GF-D8 (cell line): ENCODE data around the gene PDE3B.
A peak's percentile ranks its signal among the peaks of the same experiment; 100 is the strongest.
"Not testable (repeated sequence)": the region's sequence is repeated elsewhere in the genome, so short reads cannot be mapped to it uniquely, and the experiment has no call there.

Experiments used
- DNase-seq: peaks from one replicate; lab custom pipeline; 2025; lab: John Stamatoyannopoulos, UW

The PDE3B gene

GRCh38 chr11:14809466-14809865 lies 165.9 kb downstream of the PDE3B start:
- no peak for DNase-seq

GRCh38 chr11:14812757-14813156 lies 169.2 kb downstream of the PDE3B start:
- DNase-seq, result no peak

GRCh38 chr11:14813516-14813915 lies 169.9 kb downstream of the PDE3B start:
- DNase-seq, result peak; percentile 52

GRCh38 chr11:14818779-14819178 lies 175.2 kb downstream of the PDE3B start:
- DNase-seq, result no peak

- no peak for DNase-seq
Observed at GRCh38 chr11:14819596-14819995, 176.0 kb downstream of the PDE3B start.

- DNase-seq, result no peak
Observed at GRCh38 chr11:14821031-14821430, 177.4 kb downstream of the PDE3B start.

- DNase-seq, result no peak
Observed at GRCh38 chr11:14826600-14826999, 183.0 kb downstream of the PDE3B start.

- DNase-seq, result no peak
Observed at GRCh38 chr11:14835496-14836492, 192.2 kb downstream of the PDE3B start.

GRCh38 chr11:14842002-14842401 lies 198.4 kb downstream of the PDE3B start:
- no peak for DNase-seq

- DNase-seq, result no peak
Observed at GRCh38 chr11:14852571-14853177, 209.1 kb downstream of the PDE3B start.

- no peak for DNase-seq
Observed at GRCh38 chr11:14854057-14854456, 210.5 kb downstream of the PDE3B start.

- DNase-seq, result no peak
Observed at GRCh38 chr11:14855890-14856289, 212.3 kb downstream of the PDE3B start.

GRCh38 chr11:14857621-14858020 lies 214.0 kb downstream of the PDE3B start:
- DNase-seq, result no peak

- no peak for DNase-seq
Observed at GRCh38 chr11:14858404-14858803, 214.8 kb downstream of the PDE3B start.

- no peak for DNase-seq
Observed at GRCh38 chr11:14860511-14860910, 216.9 kb downstream of the PDE3B start.

GRCh38 chr11:14861680-14862079 lies 218.1 kb downstream of the PDE3B start:
- DNase-seq, result no peak

- not testable (repeated sequence) for DNase-seq
Observed at GRCh38 chr11:14863775-14864174, 220.2 kb downstream of the PDE3B start.

- DNase-seq, result no peak
Observed at GRCh38 chr11:14872032-14872431, 228.4 kb downstream of the PDE3B start.

- DNase-seq, result no peak
Observed at GRCh38 chr11:14873632-14874031, 230.0 kb downstream of the PDE3B start.

GRCh38 chr11:14875163-14875562 lies 231.6 kb downstream of the PDE3B start:
- DNase-seq, result no peak

GRCh38 chr11:14881576-14882193 lies 238.1 kb downstream of the PDE3B start:
- no peak for DNase-seq

GRCh38 chr11:14882196-14882595 lies 238.6 kb downstream of the PDE3B start:
- DNase-seq, result no peak

GRCh38 chr11:14883683-14884082 lies 240.1 kb downstream of the PDE3B start:
- DNase-seq, result not testable (repeated sequence)
